Measurements from ENCODE around the gene ANXA7.
A peak's percentile ranks its signal among the peaks of the same experiment; 100 is the strongest.

Gene ANXA7

DNA sequence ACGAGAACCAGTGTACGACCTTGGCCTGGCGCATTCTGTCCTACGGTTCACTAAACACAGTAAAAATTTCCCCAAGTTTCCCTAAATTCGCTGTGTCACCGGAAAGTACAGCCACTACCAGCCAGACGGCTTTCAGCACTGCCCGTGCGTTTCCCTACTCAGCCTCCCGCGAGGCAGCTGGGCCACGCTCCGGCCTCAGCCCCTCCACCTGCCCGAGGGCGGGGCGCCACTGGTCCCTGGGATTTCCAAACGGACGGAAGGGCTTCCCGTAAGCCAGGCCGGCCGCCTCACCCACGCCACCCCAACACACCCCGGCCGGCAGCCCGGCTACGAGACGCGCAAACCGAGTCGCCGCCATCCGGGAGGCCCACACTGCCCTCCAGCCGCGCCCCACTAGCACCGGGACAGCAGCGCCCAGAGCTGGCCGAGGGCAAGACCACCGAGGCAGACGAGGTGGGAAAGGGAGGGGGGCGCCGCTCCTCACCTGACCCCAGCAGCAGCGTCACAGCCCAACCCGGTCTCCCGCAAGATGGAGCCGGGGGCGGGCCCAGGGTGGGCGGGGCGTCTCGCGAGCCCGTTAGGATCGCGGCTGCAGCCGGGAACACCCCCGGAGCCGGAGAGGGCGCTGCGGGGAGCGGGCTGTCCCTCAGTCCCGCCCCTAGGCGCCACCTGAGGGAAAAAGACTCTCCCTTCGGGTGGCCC, at the start of gene ANXA7:
Gene ANXA7 (minus strand): TSS at position 531 of the 702 bp plus-strand sequence. CDS start 13,202 bp downstream, outside the sequence.
- DNase-seq (ENCODE audit: low read depth): peak; percentile 89

DNA sequence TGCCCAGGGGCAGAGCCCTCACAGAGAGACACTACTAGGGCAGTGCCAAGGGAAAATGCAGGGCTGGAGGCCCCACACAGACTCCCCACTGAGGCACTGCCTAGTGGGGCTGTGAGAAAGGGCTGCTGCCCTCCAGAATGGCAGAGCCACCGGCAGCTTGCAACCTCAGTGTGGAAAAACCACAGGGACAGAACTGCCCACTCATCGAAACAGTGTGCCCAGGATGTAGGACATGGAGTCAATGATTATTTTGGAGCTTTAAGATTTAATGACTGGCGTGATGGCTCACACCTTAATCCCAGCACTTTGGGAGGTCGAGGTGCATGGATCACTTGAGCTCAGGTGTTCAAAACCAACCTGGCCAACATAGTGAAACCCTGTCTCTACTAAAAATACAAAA, 47.0 kb upstream of the ANXA7 start:
- no peak for DNase-seq (ENCODE audit: low read depth)

DNA sequence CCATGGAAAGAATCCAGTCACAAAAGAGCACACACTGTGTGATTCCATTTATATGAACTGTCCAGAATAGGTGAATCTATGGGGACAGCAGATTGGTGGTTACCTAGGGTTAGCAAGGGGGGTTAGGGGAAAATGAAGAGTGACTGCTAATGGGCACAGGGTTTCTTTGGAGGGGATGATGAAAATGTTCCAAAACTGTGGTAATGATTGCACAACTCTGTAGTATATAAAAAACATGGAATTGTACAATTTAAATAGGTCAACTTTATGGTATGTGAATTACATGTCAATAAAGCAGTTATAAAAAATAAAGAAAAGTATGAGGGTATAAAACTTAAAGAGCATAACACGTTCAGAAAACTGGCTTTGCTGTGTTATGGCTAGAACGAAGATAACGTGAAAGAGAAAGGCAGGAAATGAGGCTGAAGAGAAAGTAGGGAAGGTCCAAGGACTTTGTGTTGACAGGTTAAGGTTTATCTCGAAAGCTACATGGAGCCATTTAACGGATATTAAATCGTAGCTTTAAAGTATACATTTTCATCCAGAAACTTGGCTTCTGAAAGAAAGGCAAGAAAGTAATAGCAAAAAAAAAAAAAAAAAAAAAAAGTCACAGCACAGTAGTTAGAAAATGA, 45.9 kb upstream of the ANXA7 start:
- DNase-seq (ENCODE audit: low read depth): no peak

DNA sequence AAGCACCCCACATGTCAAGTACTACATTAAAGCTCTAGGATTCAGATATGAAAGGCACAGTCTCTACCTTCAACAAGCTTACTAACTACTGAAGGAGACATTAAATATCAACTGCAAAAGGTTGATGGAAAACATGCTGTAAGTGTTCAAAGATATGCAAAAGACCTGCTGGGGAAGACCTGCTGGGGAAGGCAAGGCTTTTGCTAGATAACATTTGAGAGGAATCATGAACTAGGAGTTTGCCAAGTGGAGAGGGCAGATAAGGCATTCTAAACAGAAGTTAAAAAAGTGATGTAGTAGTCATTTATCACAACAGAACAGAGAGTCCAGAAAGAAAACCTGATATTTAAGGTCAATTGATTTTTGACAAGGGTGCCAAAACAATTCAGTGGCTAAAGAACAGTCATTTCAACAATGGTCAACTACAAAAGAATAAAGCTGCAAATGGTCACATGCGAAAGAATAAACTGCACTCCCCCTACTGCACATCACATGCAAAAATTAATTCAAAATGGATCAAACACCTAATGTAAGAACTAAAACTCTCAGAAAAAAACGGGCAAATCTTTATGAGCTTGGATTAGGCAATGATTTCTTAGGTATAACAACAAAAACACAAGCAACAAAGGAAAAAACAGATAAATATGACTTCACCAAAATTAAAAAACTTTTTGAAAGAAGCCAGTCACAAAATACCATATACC, 42.5 kb upstream of the ANXA7 start:
- no peak for DNase-seq (ENCODE audit: low read depth)

DNA sequence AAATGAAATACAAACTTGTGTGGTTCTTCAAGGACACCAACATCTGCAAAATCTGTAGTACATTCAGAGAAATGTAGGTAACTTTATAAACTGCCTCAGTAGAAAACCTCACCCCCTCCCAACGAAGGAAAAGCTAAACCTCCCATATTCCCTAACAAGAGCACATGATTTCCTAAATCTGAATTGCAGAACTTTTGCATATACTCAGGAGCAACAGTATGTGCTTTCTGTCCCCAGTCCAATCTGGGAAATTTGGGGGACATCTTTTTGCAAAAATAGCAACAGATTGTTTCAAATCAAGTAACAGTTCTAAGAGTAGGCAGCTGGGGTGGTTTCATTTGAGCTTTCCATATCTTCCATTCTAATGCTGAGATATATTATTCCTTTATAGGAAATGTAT, 35.3 kb upstream of the ANXA7 start:
- no peak for DNase-seq (ENCODE audit: low read depth)

DNA sequence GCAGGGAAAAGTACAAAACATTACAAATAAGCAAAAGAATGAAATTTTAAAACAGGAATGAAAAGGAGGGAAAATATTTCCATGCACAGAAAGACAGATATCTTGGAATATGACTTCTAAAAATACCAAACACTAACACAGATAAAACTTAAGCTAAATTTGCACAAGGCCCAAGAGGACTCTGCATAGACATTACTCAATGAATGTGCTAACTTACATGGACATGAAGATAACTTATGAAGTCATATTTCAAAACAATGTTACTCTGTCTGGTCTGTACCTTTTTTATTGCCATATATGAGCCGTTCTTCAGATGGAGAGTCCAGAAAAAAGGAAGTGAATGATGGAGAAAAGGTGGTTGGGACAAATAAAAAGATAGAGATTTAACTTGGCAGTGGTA, 34.5 kb upstream of the ANXA7 start:
- DNase-seq (ENCODE audit: low read depth): no peak

DNA sequence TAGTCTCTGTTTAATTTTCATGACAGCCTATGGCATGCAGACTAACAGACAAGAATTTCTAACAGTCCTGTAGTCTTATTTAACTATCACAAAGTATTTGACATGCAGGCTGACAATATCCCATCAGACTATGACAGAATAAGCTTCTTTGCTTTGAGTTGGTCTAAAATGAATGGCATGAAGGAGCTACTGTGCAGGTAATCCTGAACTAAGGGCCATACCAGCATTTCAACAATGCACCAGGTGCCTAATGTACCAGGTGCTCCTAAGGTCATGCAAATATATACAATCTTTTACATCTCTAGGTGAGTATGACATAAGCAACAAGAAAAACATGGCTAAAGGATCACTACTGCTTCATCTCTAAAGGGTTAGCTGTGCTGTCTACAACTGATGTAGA, 33.1 kb upstream of the ANXA7 start:
- no peak for DNase-seq (ENCODE audit: low read depth)

DNA sequence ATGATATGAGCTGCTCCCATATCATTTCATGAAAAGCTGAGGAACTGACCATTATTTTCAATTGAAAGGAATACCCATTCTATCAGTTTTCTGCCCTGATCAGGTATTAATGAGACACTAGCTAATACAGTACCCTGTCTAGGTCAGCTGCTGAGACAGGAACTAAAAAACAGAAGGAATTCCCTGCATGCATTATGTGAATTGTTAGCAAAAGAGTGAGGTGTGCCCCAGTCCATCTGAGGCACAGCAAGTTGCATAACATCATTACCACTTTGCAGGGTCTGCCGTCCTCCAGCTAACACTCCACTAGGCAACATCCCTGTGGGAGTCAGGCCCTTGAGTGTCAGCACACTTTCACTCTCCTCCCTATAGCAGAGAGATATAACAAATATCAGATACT, 30.6 kb upstream of the ANXA7 start:
- no peak for DNase-seq (ENCODE audit: low read depth)

DNA sequence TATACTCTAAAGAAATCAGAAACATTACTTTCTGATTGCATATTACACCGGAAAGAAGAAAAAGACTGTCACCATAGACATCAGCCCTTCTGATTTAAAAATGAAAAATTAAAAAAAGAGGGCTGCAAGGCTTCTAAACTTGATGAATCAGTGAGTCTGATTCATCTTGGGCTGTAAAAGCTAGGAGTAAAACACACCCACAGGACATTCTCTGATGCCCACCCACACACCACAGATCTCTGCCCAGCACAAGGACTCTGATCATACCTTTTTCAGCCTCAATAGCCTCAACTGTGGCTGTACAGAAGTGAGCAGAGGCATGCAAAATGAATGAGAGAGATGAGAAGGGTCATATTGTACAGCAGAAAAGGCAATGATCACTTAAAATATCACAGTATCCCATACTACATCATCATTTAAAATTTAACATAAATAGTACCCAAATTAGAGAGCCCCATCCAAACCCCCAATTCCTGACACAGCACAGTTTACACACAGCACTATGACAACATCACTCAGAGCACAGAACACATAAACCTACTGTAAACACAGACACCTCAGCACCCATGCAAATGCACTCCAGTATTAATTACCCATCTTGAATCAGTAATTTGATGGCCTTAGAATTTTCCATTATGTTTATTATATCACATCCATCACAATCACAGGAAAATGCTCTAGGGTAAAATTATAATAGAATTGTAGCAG, 25.9 kb upstream of the ANXA7 start:
- no peak for DNase-seq (ENCODE audit: low read depth)

DNA sequence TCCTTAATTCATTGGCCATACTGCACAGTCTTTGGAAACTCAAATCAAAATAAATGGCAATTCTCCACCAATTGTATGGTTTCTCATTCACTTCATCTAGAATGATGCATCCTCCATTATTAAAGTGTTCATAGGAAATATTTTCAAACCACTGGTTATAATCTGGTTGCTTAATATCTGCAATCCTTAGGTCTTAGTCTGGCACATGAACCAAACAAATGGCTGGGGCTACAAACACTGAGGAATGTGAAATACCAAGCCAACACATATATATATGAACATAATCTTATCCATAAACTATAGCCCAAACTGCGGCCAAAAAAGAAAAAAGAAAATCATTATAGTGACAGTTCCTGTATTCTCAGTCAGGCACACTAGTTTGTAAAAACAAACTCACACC, 25.2 kb upstream of the ANXA7 start:
- DNase-seq (ENCODE audit: low read depth): no peak

DNA sequence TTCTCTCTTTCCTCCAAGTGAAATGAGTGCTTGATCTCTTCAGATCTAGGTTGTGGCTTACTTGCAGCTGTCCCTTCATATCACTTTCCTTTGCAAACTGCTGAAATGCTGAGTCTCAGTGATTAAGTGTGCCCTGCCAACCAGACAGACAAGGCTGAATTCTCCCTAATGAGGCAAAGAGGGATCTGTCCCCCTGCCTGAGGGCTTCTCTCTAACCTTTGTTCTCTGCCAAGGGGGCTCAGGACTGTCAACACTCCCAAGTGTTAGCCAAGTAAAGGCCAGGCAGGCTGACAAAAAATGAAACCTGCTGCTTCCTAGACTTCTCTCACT, 19.6 kb upstream of the ANXA7 start, which contains the start of gene MSS51:
Gene MSS51 (minus strand): TSS at position 24 of the 330 bp plus-strand sequence. CDS start 5,277 bp downstream, outside the sequence.
- no peak for DNase-seq (ENCODE audit: low read depth)

DNA sequence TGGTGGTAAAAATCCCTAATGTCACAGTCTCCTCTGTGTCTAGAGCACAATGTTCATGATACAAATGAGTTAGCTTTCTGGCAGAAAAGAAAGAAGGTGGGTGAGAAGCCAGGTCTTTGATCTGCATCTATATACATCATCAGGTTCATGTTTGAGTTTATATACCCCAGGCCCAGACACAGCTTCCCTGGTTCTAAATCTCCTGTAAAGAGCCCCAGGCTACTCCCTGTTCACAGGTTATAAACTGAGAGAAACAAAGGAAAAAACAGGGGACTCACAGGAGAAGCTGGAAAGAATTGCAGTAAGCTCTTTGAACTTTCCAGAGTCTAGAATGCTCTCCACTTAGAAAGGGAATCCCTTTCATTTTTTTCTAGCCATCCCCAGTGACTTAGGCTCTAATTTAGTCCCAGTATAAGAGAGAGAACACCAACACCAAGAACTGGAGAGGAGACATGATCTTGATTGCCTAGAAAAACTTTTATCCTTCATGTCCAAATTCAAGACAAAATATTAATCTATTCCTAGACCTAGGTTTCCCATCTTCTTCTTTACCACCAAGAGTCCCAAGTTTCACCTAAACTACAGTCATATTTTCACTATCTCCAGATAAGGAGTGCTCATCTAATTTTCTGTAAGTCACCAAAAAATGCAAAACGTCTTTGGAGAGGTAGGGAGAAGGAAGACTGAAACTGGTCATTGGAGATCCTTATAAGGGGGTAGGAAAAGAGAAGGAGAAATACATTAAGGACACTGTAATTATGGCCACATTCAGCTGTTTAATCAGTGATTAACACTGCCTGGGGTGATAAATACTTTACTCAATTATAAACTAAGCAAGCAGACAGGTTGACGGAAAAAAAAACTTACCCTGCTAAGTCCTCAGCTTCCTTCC, 19.0 kb upstream of the ANXA7 start:
- no peak for DNase-seq (ENCODE audit: low read depth)

DNA sequence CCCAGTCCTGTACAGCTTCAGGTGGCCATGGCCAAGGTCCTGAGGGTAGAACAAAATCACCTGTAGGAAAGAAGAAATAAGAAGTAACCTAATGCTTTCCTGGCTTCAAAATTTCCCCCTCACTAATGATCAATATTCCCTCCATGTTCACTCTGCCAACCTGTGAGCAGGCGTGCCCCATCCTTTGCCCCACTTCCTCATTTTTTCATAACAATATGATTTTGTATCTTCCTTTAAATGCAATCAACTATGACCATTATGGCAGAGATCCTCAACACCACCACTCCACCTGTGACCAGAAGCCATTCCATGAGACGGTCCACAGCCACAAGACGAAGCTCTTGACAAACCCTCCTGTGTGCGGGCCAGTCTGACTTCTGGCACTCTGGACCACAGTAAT, 12.5 kb upstream of the ANXA7 start:
- DNase-seq (ENCODE audit: low read depth): no peak

DNA sequence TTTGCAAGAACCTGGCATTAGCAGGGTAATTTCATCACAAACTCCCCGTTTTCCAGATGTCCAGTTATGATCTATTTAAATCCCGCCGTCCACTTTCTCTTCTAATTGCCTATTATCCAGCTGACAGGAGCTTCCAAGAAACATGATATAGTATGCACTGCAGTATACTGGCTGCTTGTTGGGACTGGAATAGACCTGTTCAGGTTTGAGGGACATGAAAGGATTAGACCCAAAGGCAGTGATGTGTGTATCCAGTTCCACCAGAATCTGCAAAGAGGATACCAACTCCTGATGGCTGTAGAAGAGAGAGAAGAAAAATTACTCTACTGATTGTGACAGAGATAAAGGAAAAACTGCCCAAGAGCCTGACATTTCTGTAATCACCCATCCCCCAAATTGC, 10.6 kb upstream of the ANXA7 start:
- DNase-seq (ENCODE audit: low read depth): no peak

DNA sequence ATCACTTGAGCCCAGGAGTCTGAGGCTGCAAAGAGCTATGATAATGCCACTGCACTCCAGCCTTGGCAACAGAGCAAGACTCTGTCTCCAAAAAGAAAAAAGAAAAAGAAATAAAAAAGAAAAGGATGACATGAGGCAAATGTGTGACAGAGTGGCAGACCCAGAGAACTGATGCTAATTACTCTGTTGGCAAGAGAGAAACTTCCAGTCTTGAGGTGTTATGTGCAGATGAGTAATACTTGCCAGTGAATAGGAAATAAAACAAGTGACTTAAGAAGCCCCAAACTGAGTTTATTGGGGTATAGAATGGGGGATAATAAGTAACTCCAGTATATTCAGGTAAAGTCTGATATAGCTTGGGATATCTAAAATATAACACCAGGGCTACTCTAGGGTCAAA, 9.5 kb upstream of the ANXA7 start:
- DNase-seq (ENCODE audit: low read depth): no peak

DNA sequence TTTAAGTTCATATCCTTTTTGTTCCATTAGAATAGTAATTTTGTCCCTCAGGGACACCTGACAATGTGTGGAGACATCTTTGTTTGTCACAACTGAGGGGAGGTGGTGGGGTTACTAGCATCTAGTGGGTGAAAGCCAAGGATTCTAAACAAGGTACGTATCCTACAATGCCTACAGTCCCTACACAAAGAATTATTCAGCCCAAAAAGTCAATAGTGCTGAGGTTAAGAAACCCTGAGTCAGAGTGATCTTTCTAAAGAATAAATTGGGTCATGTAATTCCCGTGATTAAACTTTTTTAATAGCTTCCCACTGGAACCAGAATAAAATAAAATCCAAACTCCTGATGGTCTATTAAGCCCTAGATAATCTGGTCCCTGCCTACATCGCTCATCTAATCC, 2.7 kb upstream of the ANXA7 start:
- DNase-seq (ENCODE audit: low read depth): no peak

DNA sequence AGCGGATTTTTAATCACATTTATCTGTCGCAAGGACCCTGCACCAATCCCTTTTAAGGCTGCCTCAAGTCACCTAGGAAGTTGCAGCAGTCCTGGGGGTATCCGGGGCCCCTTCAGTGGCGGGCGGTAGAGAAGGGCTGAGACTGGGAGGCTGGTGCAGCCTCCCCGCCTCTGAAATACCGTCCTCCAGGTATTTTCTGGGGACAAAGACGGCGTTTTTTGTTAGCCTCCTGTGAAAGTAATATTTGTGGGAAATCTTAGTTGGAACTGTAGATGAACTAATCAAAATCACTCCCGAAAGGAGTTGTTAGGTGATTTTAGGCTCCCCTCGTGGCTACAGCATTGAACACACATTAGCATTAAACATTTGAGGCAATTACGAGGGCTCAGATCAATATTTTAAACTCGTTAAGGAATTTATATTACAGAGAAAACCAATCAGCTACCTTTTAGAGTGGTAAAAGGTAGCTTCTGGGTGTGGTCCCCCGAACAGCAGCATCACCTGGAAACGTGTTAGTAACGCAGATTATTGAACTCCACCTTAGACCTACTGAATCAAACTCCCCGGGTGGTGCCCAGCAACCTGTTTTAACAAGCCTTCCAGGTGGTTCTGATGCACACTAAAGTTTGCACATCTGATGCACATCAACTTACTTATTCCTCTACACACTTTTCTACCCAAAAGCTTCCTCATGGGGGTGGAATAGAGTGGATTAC, 530 bp upstream of the ANXA7 start:
- DNase-seq (ENCODE audit: low read depth): no peak

DNA sequence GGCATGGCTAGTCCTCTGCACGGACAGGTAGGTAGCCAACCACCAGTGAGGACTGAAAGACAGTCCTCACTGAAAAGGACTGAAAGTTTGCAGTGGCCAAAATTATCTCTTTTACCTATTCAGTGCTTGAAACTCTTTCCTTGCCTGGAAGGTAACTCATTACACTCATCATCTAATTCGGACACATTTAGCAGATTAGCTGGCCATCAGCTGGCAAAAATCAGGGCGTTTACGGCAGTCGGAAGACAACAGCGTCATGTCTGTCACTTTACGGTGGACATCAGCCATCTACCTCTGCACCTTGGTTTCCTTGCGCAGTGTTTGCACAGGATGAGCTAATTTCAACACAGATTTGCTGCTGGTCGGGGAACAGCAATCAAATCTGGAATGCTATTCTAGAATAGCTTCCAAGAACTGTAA, 740 bp downstream of the ANXA7 start:
- DNase-seq (ENCODE audit: low read depth): peak; percentile 11

DNA sequence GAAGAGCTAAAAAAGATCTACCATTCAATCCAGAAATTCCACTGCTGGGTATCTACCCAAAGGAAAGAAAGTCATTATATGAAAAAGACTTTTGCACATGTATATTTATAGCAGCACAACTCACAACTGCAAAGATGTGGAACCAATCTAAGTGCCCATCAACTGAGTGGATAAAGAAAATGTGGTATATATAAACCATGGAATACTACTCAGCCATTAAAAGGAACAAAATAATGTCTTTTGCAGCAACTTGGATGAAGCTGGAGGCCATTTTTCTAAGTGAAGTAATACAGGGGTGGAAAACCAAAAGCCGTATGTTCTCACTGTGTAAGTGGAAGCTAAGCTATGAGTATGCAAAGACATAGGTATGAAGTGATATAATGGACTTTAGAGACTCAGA, 3.0 kb downstream of the ANXA7 start:
- no peak for DNase-seq (ENCODE audit: low read depth)

DNA sequence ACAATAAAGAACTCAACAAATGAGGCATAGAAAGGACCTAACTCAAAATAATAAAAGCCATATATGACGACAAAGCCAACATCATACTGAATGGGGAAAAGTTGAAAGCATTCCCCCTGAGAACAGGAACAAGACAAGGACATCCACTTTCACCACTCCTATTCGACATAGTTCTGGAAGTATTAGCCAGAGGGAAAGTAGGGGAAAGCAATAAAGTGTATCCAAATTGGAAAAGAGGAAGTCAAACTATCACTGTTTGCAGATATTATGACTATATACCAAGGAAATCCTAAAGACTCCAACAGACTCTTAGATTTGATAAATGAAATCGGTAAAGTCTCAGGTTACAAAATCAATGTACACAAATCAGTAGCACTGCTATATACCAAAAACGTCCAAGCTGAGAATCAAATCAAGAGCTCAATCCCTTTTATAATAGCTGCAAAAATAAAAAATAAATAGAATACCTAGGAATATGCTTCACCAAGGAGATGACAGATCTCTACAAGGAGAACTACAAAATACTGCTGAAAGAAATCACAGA, 4.8 kb downstream of the ANXA7 start:
- DNase-seq (ENCODE audit: low read depth): no peak

DNA sequence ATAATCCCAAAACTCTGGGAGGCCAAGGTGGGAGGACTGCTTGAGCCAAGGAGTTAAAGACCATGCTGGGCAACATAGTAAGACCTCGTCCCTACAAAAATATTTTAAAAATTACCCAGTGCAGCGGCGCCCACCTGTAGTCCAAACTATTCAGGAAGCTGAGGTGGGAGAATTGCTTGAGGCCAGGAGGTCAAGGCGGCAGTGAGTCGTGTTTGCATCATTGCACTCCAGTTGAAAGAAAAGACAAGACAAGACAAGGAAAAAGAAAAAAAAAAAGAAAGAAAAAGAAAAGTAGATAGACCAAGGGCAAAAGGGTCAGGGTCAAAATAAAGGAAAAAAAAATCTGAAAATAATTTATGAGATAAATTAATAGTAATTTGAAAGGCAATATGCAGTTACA, 5.8 kb downstream of the ANXA7 start:
- no peak for DNase-seq (ENCODE audit: low read depth)
